Caco-2 (cell line): ENCODE results near the gene L3MBTL2. TPM values are rescaled to one million over a fixed set of nuclear protein-coding genes. Genes with fewer than 3 reads are reported as not detected.

Experiments
- BruUV-seq: library from RNA; stranded (reverse); fragments of 400-500 nt; replicated peaks from 2 replicates; lab custom pipeline; 2021; lab: Mats Ljungman, UMichigan
- CTCF ChIA-PET: fragments of 300-600 bp; sonication (Branson Sonifier 250); formaldehyde crosslinking; loops from one replicate; lab custom pipeline; 2022; ENCODE audit warnings: antibody characterized with exemption; lab: Charles Lee
- POLR2A ChIA-PET: fragments of 300-600 bp; sonication (Branson Sonifier 250); formaldehyde crosslinking; loops from one replicate; lab custom pipeline; 2022; ENCODE audit warnings: antibody characterized with exemption; lab: Charles Lee
- DNase-seq, 2 experiments: peaks; one replicate each; pipeline versions ENCODE4 v3.0.0 to v3.0.0-alpha.2; 2020 to 2022
- H3K27me3 ChIP-seq: replicated peaks from 2 replicates; pipeline ENCODE4 v1.6.0; 2011; ENCODE audit warnings: low read length; ENCODE audit not compliant: control insufficient read depth, insufficient read depth
- H3K36me3 ChIP-seq: 2 replicates; pipeline ENCODE4 v1.5.1; 2011; ENCODE audit warnings: low read length; ENCODE audit not compliant: control insufficient read depth, insufficient read depth
- H3K4me1 ChIP-seq: fragments of 250-450 bp; sonication (Bioruptor Pico); 2 replicates; pipeline ENCODE4 v1.5.1; 2020; ENCODE audit warnings: mild to moderate bottlenecking
- H3K4me3 ChIP-seq: 2 replicates; pipeline ENCODE4 v1.5.1; 2011; ENCODE audit warnings: low read depth, mild to moderate bottlenecking, control low read depth, low read length
- H3K9me3 ChIP-seq: fragments of 250-450 bp; sonication (Bioruptor Pico); 2 replicates; pipeline ENCODE4 v1.5.1; 2020; ENCODE audit warnings: mild to moderate bottlenecking, moderate library complexity
- H3K27ac Mint-ChIP-seq: one replicate; pipeline ENCODE4 v1.8.0; 2022; ENCODE audit warnings: mixed read lengths; ENCODE audit not compliant: unreplicated experiment
- H3K27me3 Mint-ChIP-seq: one replicate; pipeline ENCODE4 v1.8.0; 2022; ENCODE audit warnings: mixed read lengths; ENCODE audit not compliant: insufficient read depth, unreplicated experiment
- H3K36me3 Mint-ChIP-seq: one replicate; pipeline ENCODE4 v1.8.0; 2022; ENCODE audit warnings: mild to moderate bottlenecking, mixed read lengths; ENCODE audit not compliant: insufficient read depth, unreplicated experiment
- H3K4me1 Mint-ChIP-seq: one replicate; pipeline ENCODE4 v1.8.0; 2022; ENCODE audit warnings: low read depth, mixed read lengths; ENCODE audit not compliant: unreplicated experiment
- H3K4me3 Mint-ChIP-seq: one replicate; pipeline ENCODE4 v1.8.0; 2022; ENCODE audit warnings: mild to moderate bottlenecking, moderate library complexity, mixed read lengths; ENCODE audit not compliant: unreplicated experiment
- H3K9me3 Mint-ChIP-seq: one replicate; pipeline ENCODE4 v1.8.0; 2022; ENCODE audit warnings: mixed read lengths; ENCODE audit not compliant: unreplicated experiment
- CTCF ChIP-seq, 2 experiments: fragments of 200-600 bp in 1 of 2; IDR thresholded peaks; 1 replicate in 1 of 2; 2 replicates in 1 of 2; pipeline versions ENCODE4 v1.5.1 to v1.8.0; 2011 to 2022; ENCODE audit warnings: antibody characterized with exemption in 1 of 2, control low read depth in 1 of 2, inconsistent platforms in 1 of 2, low read depth in 1 of 2, low read length in 1 of 2, mild to moderate bottlenecking in 1 of 2, moderate library complexity in 1 of 2; ENCODE audit not compliant: insufficient read depth in 1 of 2, severe bottlenecking in 1 of 2, unreplicated experiment in 1 of 2
- intact Hi-C: fragments of 100-400 bp; cut with micrococcal nuclease; formaldehyde crosslinking; loops from one replicate; pipeline ENCODE4 v1.10.0; 2022; ENCODE audit not compliant: unreplicated experiment
- total RNA-seq: library from RNA; stranded (reverse); gene quantifications from 2 replicates; pipeline ENCODE4 v1.2.3, GENCODE V29; 2022

L3MBTL2 gene
- total RNA-seq, 1 experiment from 2014 or later, result 24.3 TPM

GRCh38 chr22:41239443-41240128 lies 34.5 kb downstream of the L3MBTL2 start:
- no peak for TF ChIP-seq CTCF (IDR thresholded peaks at IDR 0.05; ENCODE audit: insufficient read depth in 1 of 2, low read depth in 1 of 2, low read length in 1 of 2, severe bottlenecking in 1 of 2, unreplicated experiment in 1 of 2)
- no peak overlapping the region for H3K4me3 ChIP-seq
- Mint-ChIP-seq H3K27ac (no peak overlapping the region), H3K9me3 (no peaks in the 10 kb centered on the region), H3K27me3 (no peaks in the 10 kb centered on the region), H3K4me3 (no peak overlapping the region), H3K36me3 (peaks cover 11% of the 10 kb centered on the region), H3K4me1 (no peaks in the 10 kb centered on the region)
- ChIA-PET POLR2A (no interaction called here), CTCF (interaction anchor here (0.6 kb wide), 1 partner anchor 733 kb away, joined by 5 read pairs; no protein-coding TSS in a partner anchor)
- no TSS peak for BruUV-seq
- intact Hi-C loops, result no loop called here
- H3K27me3 ChIP-seq, result no peaks in the 10 kb centered on the region
- H3K9me3 ChIP-seq, result no peaks in the 10 kb centered on the region
- H3K4me1 ChIP-seq, result 0 out of 2 replicates have a peak, but pooled peaks cover 5% of the 10 kb centered on the region
- no peak for DNase-seq
- no peaks in the 10 kb centered on the region for H3K36me3 ChIP-seq

DNA sequence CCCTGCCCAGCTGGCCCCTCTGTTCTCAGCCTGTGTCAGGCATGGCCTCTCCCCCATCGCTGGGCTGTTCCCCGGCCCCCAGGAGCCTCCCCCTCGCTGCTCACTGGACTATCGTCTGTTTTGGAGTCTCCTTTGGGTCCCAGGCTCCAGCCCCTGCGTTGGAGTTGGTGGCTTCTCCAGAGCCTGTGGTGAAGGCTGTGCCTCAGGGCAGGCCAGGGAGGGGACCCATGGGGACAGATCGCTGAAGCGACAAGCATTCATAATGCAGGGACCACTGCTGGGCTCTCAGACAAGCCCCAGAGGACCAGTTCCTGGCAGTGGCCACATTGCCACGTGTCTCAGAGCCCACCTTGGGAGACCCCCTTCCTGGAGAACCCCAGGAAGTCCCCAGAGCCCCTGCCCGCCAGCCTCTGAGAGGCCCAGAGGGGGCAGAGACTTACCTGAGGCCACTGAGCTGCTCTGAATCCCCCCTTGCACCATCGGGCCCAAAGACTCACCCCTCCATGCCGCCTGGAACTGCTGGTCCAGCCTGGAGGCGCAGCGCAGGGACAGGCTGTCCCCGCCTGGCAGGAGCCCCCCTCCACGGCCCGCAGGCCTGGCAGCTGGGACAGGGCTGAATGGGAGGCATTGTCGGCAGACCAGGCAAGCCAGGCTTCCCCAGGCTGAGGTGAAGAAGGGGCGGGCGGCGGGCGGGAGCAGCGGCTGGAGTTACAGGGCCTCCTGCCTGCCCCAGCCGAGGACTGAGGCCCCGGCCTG lies 35.4 kb downstream of the L3MBTL2 start, which contains the start of gene CHADL:
Gene CHADL (minus strand): TSS at position 555 of the 756 bp plus-strand sequence. CDS start 50 bp downstream, at position 505.
- ChIA-PET POLR2A (no interaction called here), CTCF (no interaction called here)
- Mint-ChIP-seq H3K36me3 (peaks cover 21% of the 10 kb centered on the region), H3K27me3 (no peaks in the 10 kb centered on the region), H3K9me3 (no peaks in the 10 kb centered on the region), H3K27ac (no peak within 1 kb of the TSS), H3K4me1 (no peaks in the 10 kb centered on the region), H3K4me3 (no peak within 1 kb of the TSS)
- H3K36me3 ChIP-seq, result no peaks in the 10 kb centered on the region
- no peaks in the 10 kb centered on the region for H3K27me3 ChIP-seq
- intact Hi-C loops, result no loop called here
- no TSS peak for BruUV-seq
- H3K4me1 ChIP-seq, result 0 out of 2 replicates have a peak, but pooled peaks cover 5% of the 10 kb centered on the region
- no peaks in the 10 kb centered on the region for H3K9me3 ChIP-seq
- no peak for DNase-seq
- H3K4me3 ChIP-seq, result no peak within 1 kb of the TSS
- no peak for TF ChIP-seq CTCF (IDR thresholded peaks at IDR 0.05; ENCODE audit: insufficient read depth in 1 of 2, low read depth in 1 of 2, low read length in 1 of 2, severe bottlenecking in 1 of 2, unreplicated experiment in 1 of 2)

GRCh38 chr22:41241133-41241676 lies 36.1 kb downstream of the L3MBTL2 start:
- no peaks in the 10 kb centered on the region for H3K4me1 Mint-ChIP-seq
- H3K4me3 Mint-ChIP-seq, result no peak overlapping the region
- Histone ChIP-seq H3K9me3 (no peaks in the 10 kb centered on the region), H3K36me3 (no peaks in the 10 kb centered on the region), H3K4me1 (0 out of 2 replicates have a peak, but pooled peaks cover 5% of the 10 kb centered on the region), H3K4me3 (no peak overlapping the region), H3K27me3 (no peaks in the 10 kb centered on the region)
- no peaks in the 10 kb centered on the region for H3K9me3 Mint-ChIP-seq
- BruUV-seq, result no TSS peak
- ChIA-PET POLR2A (no interaction called here), CTCF (interaction anchor here (0.5 kb wide), 1 partner anchor 71 kb away, joined by 3 read pairs; no protein-coding TSS in a partner anchor)
- peaks cover 27% of the 10 kb centered on the region for H3K36me3 Mint-ChIP-seq
- intact Hi-C loops, result no loop called here
- no peak for TF ChIP-seq CTCF (IDR thresholded peaks at IDR 0.05; ENCODE audit: insufficient read depth in 1 of 2, low read depth in 1 of 2, low read length in 1 of 2, severe bottlenecking in 1 of 2, unreplicated experiment in 1 of 2)
- DNase-seq, result no peak
- no peak overlapping the region for H3K27ac Mint-ChIP-seq
- no peaks in the 10 kb centered on the region for H3K27me3 Mint-ChIP-seq
